Measurements from ENCODE around the gene SESN3. TPM values are rescaled to one million over a fixed set of nuclear protein-coding genes. Genes with fewer than 3 reads are reported as not detected.

SESN3 gene
- total and polyA plus RNA-seq, 8 donors = 1.6 to 26.8 (median 5.7) TPM

- 46 to 58% methylated on average over 23 of the region's 23 CpGs for WGBS, 2 donors
- Histone ChIP-seq H3K4me1 (peaks cover 0 to 4% (median 3%) of the 10 kb centered on the region in 3 donors), H3K4me3 (peak overlapping the region in 2 of 4 donors; percentile 45 to 59), H3K36me3 (no peaks in the 10 kb centered on the region), H3K9me3 (no peaks in the 10 kb centered on the region), H3K27me3 (no peaks in the 10 kb centered on the region), H3K27ac (peak overlapping the region; percentile 39 to 93 (median 85))
- ATAC-seq (peak in 3 of 4 donors; percentile 6 to 40 (median 23)), FAIRE-seq (no peak), DNase-seq (peak; percentile 50 to 71 (median 61))
- TF ChIP-seq CTCF (IDR thresholded peaks at IDR 0.05) = no peak
- intact Hi-C loops (cut with DNase I) = loop anchor here in 2 of 3 donors (5.0 to 10.0 kb wide), 4 partner anchors 65 to 612 kb away; partner anchors contain the start of gene ENDOD1 (in 1 of the 2)
Observed at GRCh38 chr11:95149651-95150364, 81.2 kb downstream of the SESN3 start.

- DNase-seq = no peak
- no peaks in the 10 kb centered on the region for H3K36me3 ChIP-seq
- H3K4me3 ChIP-seq = no peak overlapping the region
- peaks cover 0 to 4% (median 3%) of the 10 kb centered on the region in 3 donors for H3K4me1 ChIP-seq
- intact Hi-C loops (cut with DNase I) = loop anchor here in 1 of 3 donors (10.0 kb wide), 1 partner anchor 64 kb away; the partner anchor contains the start of gene ENDOD1
- FAIRE-seq = no peak
- TF ChIP-seq CTCF (IDR thresholded peaks at IDR 0.05) = no peak
- ATAC-seq = no peak
- H3K27ac ChIP-seq = peak overlapping the region in 2 of 4 donors; percentile 86 to 93
- H3K27me3 ChIP-seq = no peaks in the 10 kb centered on the region
- 58 to 60% methylated on average over 2 of the region's 2 CpGs for WGBS, 2 donors
- H3K9me3 ChIP-seq = no peaks in the 10 kb centered on the region
Observed at GRCh38 chr11:95148938-95149337, 82.1 kb downstream of the SESN3 start.

GRCh38 chr11:95148406-95148805 lies 82.6 kb downstream of the SESN3 start:
- H3K4me1 ChIP-seq = peaks cover 0 to 4% (median 3%) of the 10 kb centered on the region in 3 donors
- no peaks in the 10 kb centered on the region for H3K36me3 ChIP-seq
- H3K27ac ChIP-seq = no peak overlapping the region
- TF ChIP-seq CTCF (IDR thresholded peaks at IDR 0.05) = no peak
- intact Hi-C loops (cut with DNase I) = loop anchor here in 1 of 3 donors (10.0 kb wide), 1 partner anchor 64 kb away; the partner anchor contains the start of gene ENDOD1
- DNase-seq (no peak), FAIRE-seq (no peak), ATAC-seq (no peak)
- no peaks in the 10 kb centered on the region for H3K9me3 ChIP-seq
- no peak overlapping the region for H3K4me3 ChIP-seq
- no peaks in the 10 kb centered on the region for H3K27me3 ChIP-seq

- TF ChIP-seq CTCF (IDR thresholded peaks at IDR 0.05) = no peak
- Histone ChIP-seq H3K4me1 (peaks cover 0 to 4% (median 3%) of the 10 kb centered on the region in 3 donors), H3K9me3 (no peaks in the 10 kb centered on the region), H3K36me3 (no peaks in the 10 kb centered on the region), H3K27ac (no peak overlapping the region), H3K27me3 (no peaks in the 10 kb centered on the region), H3K4me3 (no peak overlapping the region)
- no peak for DNase-seq
- 45 to 60% methylated on average over 4 of the region's 4 CpGs for WGBS, 2 donors
- intact Hi-C loops (cut with DNase I) = loop anchor here in 1 of 3 donors (10.0 kb wide), 1 partner anchor 63 kb away; the partner anchor contains the start of gene ENDOD1
- FAIRE-seq = no peak
- ATAC-seq = no peak
Observed at GRCh38 chr11:95147364-95147905, 83.6 kb downstream of the SESN3 start.
